ENCODE measurements around the gene SERPINB1. TPM values are rescaled to one million over a fixed set of nuclear protein-coding genes. Genes with fewer than 3 reads are reported as not detected.
A peak's percentile ranks its signal among the peaks of the same experiment; 100 is the strongest.

SERPINB1 gene
- total and polyA plus RNA-seq, 12 donors, result 16.3 to 73.7 (median 21.2) TPM

DNA sequence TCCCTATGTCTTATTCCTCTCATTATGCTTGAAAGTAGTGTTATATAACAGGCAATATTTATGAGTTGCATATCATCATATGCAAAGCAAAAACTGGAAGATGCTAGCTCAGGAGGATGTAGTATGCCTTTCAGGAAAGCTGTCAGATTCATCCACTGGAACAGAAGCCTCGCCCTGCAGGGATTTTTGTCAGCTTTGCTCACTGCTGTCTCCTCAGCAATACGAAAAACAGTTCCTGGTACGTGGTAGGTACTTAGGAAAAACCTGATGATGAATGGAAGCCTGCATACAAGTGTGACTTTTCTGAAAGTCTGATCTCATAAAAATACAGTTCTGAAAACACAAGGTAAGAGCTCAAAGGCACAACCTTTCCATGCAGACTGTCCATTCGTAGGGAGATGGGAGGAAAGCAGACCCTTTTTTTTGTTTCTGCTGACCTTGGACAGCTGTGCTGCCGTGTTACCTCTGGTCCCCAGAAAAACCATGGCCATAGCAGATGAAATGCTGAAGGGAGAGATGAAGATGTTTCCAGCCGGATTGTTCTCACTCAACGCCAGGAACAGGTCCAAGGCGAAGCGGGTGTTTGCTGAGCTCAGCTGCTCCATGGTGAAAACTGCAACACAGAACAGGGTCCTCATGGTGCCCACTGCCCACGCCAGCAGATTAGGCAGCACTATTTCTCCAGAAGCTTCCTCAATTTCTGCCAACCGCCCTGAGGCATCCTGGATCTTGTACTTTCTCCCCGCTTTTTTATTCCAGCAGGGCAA lies 1.5 kb downstream of the SERPINB1 start:
- ATAC-seq (no peak), DNase-seq (no peak)
- Histone ChIP-seq H3K4me1 (peaks cover 12 to 81% (median 33%) of the 10 kb centered on the region in 9 donors), H3K27ac (peak overlapping the region; percentile 95 to 99 (median 97)), H3K4me3 (peak overlapping the region in 9 of 10 donors; percentile 48 to 73 (median 67)), H3K9me3 (no peaks in the 10 kb centered on the region), H3K27me3 (no peaks in the 10 kb centered on the region), H3K36me3 (peaks cover 0 to 52% (median 29%) of the 10 kb centered on the region in 9 donors)
- TF ChIP-seq, protein P1, sequence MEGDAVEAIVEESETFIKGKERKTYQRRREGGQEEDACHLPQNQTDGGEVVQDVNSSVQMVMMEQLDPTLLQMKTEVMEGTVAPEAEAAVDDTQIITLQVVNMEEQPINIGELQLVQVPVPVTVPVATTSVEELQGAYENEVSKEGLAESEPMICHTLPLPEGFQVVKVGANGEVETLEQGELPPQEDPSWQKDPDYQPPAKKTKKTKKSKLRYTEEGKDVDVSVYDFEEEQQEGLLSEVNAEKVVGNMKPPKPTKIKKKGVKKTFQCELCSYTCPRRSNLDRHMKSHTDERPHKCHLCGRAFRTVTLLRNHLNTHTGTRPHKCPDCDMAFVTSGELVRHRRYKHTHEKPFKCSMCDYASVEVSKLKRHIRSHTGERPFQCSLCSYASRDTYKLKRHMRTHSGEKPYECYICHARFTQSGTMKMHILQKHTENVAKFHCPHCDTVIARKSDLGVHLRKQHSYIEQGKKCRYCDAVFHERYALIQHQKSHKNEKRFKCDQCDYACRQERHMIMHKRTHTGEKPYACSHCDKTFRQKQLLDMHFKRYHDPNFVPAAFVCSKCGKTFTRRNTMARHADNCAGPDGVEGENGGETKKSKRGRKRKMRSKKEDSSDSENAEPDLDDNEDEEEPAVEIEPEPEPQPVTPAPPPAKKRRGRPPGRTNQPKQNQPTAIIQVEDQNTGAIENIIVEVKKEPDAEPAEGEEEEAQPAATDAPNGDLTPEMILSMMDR (IDR thresholded peaks at IDR 0.05), result no peak
- WGBS, 2 donors, result 56 to 62% methylated on average over 12 of the region's 12 CpGs
- intact Hi-C loops (cut with DNase I), result loop anchor here in 9 of 10 donors (2.0 to 10.0 kb wide), 5 partner anchors 48 to 217 kb away; no protein-coding TSS in a partner anchor

DNA sequence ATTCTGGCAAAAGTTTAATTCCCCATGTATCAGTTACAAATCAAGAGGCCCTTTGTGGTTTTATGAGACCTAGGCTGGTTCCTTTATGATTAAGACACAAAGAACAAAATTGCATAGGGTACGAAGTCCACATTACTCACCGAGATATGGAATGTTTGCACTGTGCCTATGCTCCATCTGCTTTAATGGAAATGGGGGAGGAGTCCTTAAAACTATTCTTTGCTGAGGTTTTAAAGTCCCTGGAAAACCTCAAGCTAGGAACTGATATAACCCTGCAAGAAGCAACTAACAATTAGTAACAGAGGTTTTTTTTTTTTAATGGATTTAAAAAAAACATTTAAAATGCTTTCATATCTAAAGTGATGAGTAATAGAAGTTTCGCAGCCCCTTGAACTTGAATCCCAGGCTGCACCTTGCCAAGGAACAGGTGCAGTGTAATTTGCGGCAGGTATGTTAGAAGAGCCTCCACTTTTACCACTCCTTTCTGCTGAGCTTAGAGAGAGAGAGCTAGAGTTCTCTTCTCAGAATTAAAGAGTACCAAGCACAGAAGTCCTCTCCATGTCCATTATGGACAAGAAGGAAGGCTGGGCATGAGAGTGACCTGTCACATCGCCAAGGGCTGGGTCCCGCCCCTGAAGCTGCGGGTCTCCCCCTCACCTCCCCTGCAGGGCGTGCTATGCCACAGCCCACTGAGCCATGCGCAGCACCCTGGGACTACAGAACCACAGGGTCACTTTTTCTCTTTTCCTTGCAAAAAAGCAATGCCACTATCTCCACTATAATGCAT lies 2.3 kb downstream of the SERPINB1 start:
- Histone ChIP-seq H3K4me1 (peaks cover 12 to 89% (median 33%) of the 10 kb centered on the region in 9 donors), H3K4me3 (peak overlapping the region in 5 of 10 donors; percentile 61 to 73 (median 68)), H3K36me3 (peaks cover 0 to 60% (median 35%) of the 10 kb centered on the region in 9 donors), H3K27me3 (no peaks in the 10 kb centered on the region), H3K9me3 (no peaks in the 10 kb centered on the region), H3K27ac (peak overlapping the region in 4 of 10 donors; percentile 98 to 99 (median 98))
- 63 to 69% methylated on average over 9 of the region's 9 CpGs for WGBS, 2 donors
- no peak for DNase-seq
- intact Hi-C loops (cut with DNase I), result loop anchor here in 1 of 10 donors (2.0 kb wide), 1 partner anchor 49 kb away; no protein-coding TSS in a partner anchor
- no peak for ATAC-seq
- TF ChIP-seq, protein P1 (IDR thresholded peaks at IDR 0.05), result no peak

DNA sequence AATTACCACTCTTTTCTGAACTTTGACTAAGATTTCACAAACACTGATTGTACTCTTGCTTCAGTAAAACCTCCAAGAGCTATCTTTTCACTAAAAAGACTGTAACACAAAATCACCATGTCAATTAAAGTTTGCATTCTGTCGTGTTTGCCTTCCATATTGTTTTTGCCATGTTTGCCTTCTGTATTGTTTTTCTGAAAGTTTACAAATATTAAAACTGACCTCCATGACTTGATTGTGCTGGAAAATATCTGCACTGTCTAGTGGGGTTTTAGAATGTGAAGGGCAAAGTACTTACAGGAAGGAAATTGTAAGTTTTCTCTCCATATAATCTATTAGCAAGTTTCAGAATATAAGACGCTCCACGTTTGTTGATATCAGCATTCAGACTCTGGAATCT lies 3.4 kb downstream of the SERPINB1 start:
- WGBS, 2 donors, result 78 to 79% methylated on average over 3 of the region's 3 CpGs
- intact Hi-C loops (cut with DNase I), result loop anchor here in 1 of 10 donors (2.0 kb wide), 1 partner anchor 47 kb away; no protein-coding TSS in a partner anchor
- DNase-seq (no peak), ATAC-seq (no peak)
- Histone ChIP-seq H3K9me3 (no peaks in the 10 kb centered on the region), H3K4me1 (peaks cover 12 to 83% (median 32%) of the 10 kb centered on the region in 9 donors), H3K36me3 (peaks cover 0 to 72% (median 42%) of the 10 kb centered on the region in 9 donors), H3K27ac (no peak overlapping the region), H3K4me3 (no peak overlapping the region), H3K27me3 (no peaks in the 10 kb centered on the region)
- TF ChIP-seq, protein P1 (IDR thresholded peaks at IDR 0.05), result no peak

DNA sequence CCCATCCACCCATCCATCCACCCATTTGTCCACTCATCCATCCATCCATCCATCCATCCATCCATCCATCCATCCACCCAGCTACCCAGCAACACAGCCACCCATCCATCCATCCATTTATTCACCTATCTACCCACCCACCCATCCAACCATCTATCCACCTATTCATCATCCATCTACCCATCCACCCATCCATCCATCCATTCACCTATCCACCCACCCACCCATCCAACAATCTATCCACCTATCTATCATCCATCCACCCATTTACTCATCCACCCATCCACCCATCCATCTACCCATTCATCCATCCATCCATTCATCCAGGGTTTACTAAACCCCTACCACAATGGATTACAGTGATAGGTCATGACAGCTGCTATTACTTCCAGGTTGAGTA lies 7.4 kb downstream of the SERPINB1 start:
- no peak overlapping the region for H3K4me3 ChIP-seq
- TF ChIP-seq, protein P1 (IDR thresholded peaks at IDR 0.05), result no peak
- no peaks in the 10 kb centered on the region for H3K27me3 ChIP-seq
- no peak for ATAC-seq
- H3K9me3 ChIP-seq, result no peaks in the 10 kb centered on the region
- no peak overlapping the region for H3K27ac ChIP-seq
- peaks cover 0 to 82% (median 53%) of the 10 kb centered on the region in 9 donors for H3K36me3 ChIP-seq
- peaks cover 0 to 47% (median 3%) of the 10 kb centered on the region in 9 donors for H3K4me1 ChIP-seq
- no peak for DNase-seq
- intact Hi-C loops (cut with DNase I), result no loop called here
